Effector memory CD4-positive, alpha-beta T cell (primary cell): ENCODE results near the gene TRAF3IP3.

Source experiments
- DNase-seq, 3 donors: peaks; one replicate each; pipeline ENCODE4 v3.0.0-alpha.2; 2020
- H3K27ac ChIP-seq: 2 replicates; pipeline ENCODE4 v1.7.0; 2013; ENCODE audit warnings: mild to moderate bottlenecking, low read length, moderate library complexity; ENCODE audit not compliant: insufficient read depth, poor library complexity, severe bottlenecking
- H3K27me3 ChIP-seq: replicated peaks from 2 replicates; pipeline ENCODE4 v1.7.0; 2013; ENCODE audit warnings: mild to moderate bottlenecking, low read length; ENCODE audit not compliant: insufficient read depth, control insufficient read depth, poor library complexity, severe bottlenecking
- H3K36me3 ChIP-seq: 2 replicates; pipeline ENCODE4 v1.7.0; 2013; ENCODE audit warnings: mild to moderate bottlenecking, low read length, moderate library complexity; ENCODE audit not compliant: control insufficient read depth, insufficient read depth
- H3K4me1 ChIP-seq: 2 replicates; pipeline ENCODE4 v1.7.0; 2013; ENCODE audit warnings: low read length, mild to moderate bottlenecking; ENCODE audit not compliant: control insufficient read depth, insufficient read depth, poor library complexity, severe bottlenecking
- H3K4me3 ChIP-seq: 2 replicates; pipeline ENCODE4 v1.7.0; 2013; ENCODE audit warnings: low read length, low read depth, mild to moderate bottlenecking; ENCODE audit not compliant: insufficient read depth, poor library complexity, severe bottlenecking
- H3K9me3 ChIP-seq: 2 replicates; pipeline ENCODE4 v1.7.0; 2013; ENCODE audit warnings: mild to moderate bottlenecking, low read length, moderate library complexity; ENCODE audit not compliant: control insufficient read depth
- total RNA-seq, 3 donors: gene quantifications; one replicate each; lab custom pipeline; 2026; lab: John Stamatoyannopoulos, UW

Gene TRAF3IP3
- total RNA-seq: 188 to 282 (median 214) reads per million in 3 donors

GRCh38 chr1:209755926-209756614 is at the start of gene TRAF3IP3:
TSS of gene TRAF3IP3 (plus strand) at chr1:209756053. CDS start at chr1:209760040, 3,987 bp downstream.
- no peaks in the 10 kb centered on the region for H3K27me3 ChIP-seq
- peak; percentile 51 to 68 (median 61) for DNase-seq
- no peaks in the 10 kb centered on the region for H3K9me3 ChIP-seq
- H3K4me3 ChIP-seq: peak within 1 kb of the TSS; percentile 66
- peaks cover 73% of the 10 kb centered on the region for H3K4me1 ChIP-seq
- peak within 1 kb of the TSS; percentile 74 for H3K27ac ChIP-seq
- peaks cover 22% of the 10 kb centered on the region for H3K36me3 ChIP-seq

GRCh38 chr1:209706622-209707021 is 49.2 kb upstream of the TRAF3IP3 start:
- no peak overlapping the region for H3K27ac ChIP-seq
- H3K4me3 ChIP-seq: no peak overlapping the region
- no peaks in the 10 kb centered on the region for H3K36me3 ChIP-seq
- DNase-seq: no peak
- no peaks in the 10 kb centered on the region for H3K9me3 ChIP-seq
- no peaks in the 10 kb centered on the region for H3K27me3 ChIP-seq
- H3K4me1 ChIP-seq: no peaks in the 10 kb centered on the region

DNA sequence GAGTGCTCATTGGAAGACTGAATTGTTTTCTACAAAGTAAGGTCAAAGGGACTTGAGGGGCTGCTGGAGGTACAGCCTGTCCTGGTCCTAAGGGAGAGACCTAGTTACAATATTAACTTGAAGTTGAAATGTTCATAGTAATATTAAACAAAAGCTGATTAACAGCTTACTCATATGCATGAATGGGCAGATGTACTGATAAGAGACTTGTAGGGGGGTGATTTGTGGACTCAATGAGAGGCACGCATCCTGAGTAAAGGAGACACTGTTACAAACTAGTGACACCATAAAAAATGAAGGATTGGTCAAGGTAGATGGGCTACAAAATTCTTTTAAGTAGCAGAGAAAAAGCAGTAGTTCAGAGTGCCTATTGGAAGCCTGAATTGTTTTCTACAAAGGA is 48.5 kb upstream of the TRAF3IP3 start:
- H3K4me1 ChIP-seq: no peaks in the 10 kb centered on the region
- no peak overlapping the region for H3K27ac ChIP-seq
- H3K27me3 ChIP-seq: no peaks in the 10 kb centered on the region
- no peaks in the 10 kb centered on the region for H3K36me3 ChIP-seq
- no peak for DNase-seq
- no peaks in the 10 kb centered on the region for H3K9me3 ChIP-seq
- no peak overlapping the region for H3K4me3 ChIP-seq

DNA sequence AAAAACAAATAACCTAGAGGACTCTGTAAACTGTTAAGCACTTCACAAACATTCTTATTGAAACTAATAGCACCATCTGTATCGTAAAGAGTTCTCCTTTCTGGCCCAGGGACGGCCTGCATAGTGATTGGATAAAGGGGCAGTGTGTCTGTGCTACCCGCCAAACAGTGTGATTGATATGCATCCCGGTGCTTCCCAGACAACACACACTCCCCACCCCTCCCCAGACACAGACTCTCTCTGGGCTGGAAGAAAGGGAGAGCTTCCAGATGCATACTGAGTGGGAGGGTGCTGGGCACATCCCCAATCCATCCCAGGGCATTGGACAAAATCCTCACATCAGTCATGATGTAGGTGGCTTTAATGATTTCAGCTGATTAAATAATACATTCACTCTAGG is 47.6 kb upstream of the TRAF3IP3 start:
- Histone ChIP-seq H3K36me3 (no peaks in the 10 kb centered on the region), H3K4me1 (no peaks in the 10 kb centered on the region), H3K4me3 (no peak overlapping the region), H3K27me3 (no peaks in the 10 kb centered on the region), H3K9me3 (no peaks in the 10 kb centered on the region), H3K27ac (no peak overlapping the region)
- no peak for DNase-seq

DNA sequence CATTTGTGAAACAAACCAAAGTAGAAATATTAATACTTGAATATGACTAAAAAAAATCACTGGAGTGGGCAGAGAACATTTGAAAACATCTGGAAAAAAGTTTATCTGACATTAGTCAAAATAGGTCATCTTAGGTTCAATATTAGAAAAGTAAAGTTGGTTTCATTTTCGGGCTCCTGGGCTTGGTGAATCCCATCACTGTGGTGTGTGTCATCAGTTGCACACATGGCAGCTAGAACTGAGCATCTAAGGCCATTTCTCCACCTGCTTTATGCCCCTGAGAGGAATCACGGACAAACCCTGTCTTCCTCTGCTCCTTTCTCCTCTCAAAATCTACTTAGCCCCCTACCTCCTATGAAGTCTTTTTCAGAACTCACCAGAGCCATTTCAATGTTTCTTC is 45.8 kb upstream of the TRAF3IP3 start:
- no peaks in the 10 kb centered on the region for H3K36me3 ChIP-seq
- H3K27me3 ChIP-seq: no peaks in the 10 kb centered on the region
- no peaks in the 10 kb centered on the region for H3K4me1 ChIP-seq
- DNase-seq: no peak
- no peak overlapping the region for H3K4me3 ChIP-seq
- H3K9me3 ChIP-seq: no peaks in the 10 kb centered on the region
- no peak overlapping the region for H3K27ac ChIP-seq

DNA sequence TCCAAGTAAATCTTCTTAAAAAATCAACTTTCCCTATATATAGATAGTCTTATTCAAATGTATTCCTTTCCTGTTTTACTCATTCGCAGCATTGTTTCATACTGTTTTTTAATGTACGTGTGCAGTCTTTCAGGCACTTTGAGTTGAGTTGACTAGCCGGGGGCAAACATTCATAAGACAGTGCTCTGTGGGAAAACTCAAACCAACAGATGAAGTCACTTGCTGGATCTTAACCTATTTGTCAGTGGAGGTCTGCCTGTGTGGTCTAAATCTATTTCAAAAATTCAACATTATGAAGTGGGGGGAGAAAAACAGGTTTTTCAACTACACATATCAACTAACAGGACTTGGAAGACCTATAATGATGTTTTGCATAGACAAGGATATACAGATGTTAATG is 45.0 kb upstream of the TRAF3IP3 start:
- DNase-seq: no peak
- H3K36me3 ChIP-seq: no peaks in the 10 kb centered on the region
- no peak overlapping the region for H3K27ac ChIP-seq
- H3K27me3 ChIP-seq: no peaks in the 10 kb centered on the region
- H3K4me1 ChIP-seq: no peaks in the 10 kb centered on the region
- no peaks in the 10 kb centered on the region for H3K9me3 ChIP-seq
- no peak overlapping the region for H3K4me3 ChIP-seq

- Histone ChIP-seq H3K27ac (no peak overlapping the region), H3K36me3 (no peaks in the 10 kb centered on the region), H3K27me3 (no peaks in the 10 kb centered on the region), H3K9me3 (no peaks in the 10 kb centered on the region), H3K4me3 (no peak overlapping the region), H3K4me1 (no peaks in the 10 kb centered on the region)
- DNase-seq: no peak
Observed at GRCh38 chr1:209714338-209714737, 41.5 kb upstream of the TRAF3IP3 start.

DNA sequence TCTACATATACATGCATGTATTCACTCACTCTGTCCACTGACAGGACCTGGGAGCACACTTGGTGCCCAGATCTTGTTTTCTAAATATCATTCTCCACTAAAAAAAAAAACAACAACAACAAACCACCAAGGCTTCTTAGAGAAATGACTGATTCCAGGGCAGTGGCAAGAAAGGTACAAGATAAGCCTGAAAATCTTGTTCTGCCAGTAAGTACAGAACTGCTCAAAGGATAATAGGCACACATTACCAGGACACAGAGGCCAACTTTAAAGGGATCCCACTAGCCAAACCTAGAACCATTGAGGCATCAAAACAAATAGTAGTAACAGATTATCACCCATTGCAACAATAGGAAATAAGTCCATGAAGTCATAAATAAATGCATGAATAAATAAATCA is 40.5 kb upstream of the TRAF3IP3 start:
- Histone ChIP-seq H3K4me1 (no peaks in the 10 kb centered on the region), H3K27ac (no peak overlapping the region), H3K9me3 (no peaks in the 10 kb centered on the region), H3K36me3 (no peaks in the 10 kb centered on the region), H3K27me3 (no peaks in the 10 kb centered on the region), H3K4me3 (no peak overlapping the region)
- no peak for DNase-seq

GRCh38 chr1:209717818-209718217 is 38.0 kb upstream of the TRAF3IP3 start:
- H3K9me3 ChIP-seq: no peaks in the 10 kb centered on the region
- H3K27ac ChIP-seq: no peak overlapping the region
- H3K27me3 ChIP-seq: no peaks in the 10 kb centered on the region
- H3K36me3 ChIP-seq: no peaks in the 10 kb centered on the region
- no peaks in the 10 kb centered on the region for H3K4me1 ChIP-seq
- H3K4me3 ChIP-seq: no peak overlapping the region
- no peak for DNase-seq

GRCh38 chr1:209720326-209720725 is 35.5 kb upstream of the TRAF3IP3 start:
- H3K27ac ChIP-seq: no peak overlapping the region

More at GRCh38 chr1:209720326-209720725, 35.5 kb upstream of the TRAF3IP3 start:
- H3K4me1 ChIP-seq: no peaks in the 10 kb centered on the region
- no peaks in the 10 kb centered on the region for H3K27me3 ChIP-seq
- no peaks in the 10 kb centered on the region for H3K36me3 ChIP-seq
- H3K9me3 ChIP-seq: no peaks in the 10 kb centered on the region
- H3K4me3 ChIP-seq: no peak overlapping the region
- DNase-seq: no peak
